Smooth muscle cell of the brain vasculature (primary cell): Measurements from ENCODE around the gene GAL3ST1.
"Not testable (repeated sequence)": the region's sequence is repeated elsewhere in the genome, so short reads cannot be mapped to it uniquely, and the experiment has no call there.

Source experiments
- DNase-seq: peaks from one replicate; pipeline ENCODE4 v3.0.0-alpha.2; 2012; ENCODE audit warnings: low read depth, low spot score

Gene GAL3ST1

DNA sequence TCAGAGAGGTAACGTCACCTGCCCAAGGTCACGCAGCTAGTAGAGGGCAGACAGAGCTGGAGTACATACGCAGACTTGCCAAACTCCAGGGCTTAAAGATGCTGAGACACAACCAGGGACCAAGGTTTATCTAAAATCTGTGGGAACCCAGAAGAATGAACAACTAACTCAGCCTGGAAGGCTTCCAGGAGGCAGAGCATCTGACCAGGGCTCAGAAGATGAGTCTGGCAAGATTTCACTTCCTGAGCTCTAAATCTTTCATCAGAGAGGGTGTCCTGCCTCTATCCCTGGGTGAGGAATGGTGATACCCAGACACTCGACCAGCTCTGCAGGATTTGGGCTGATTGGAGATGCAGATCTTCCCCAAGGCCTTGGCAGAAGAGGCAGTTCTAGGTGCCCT lies 9.1 kb downstream of the GAL3ST1 start:
- no peak for DNase-seq

DNA sequence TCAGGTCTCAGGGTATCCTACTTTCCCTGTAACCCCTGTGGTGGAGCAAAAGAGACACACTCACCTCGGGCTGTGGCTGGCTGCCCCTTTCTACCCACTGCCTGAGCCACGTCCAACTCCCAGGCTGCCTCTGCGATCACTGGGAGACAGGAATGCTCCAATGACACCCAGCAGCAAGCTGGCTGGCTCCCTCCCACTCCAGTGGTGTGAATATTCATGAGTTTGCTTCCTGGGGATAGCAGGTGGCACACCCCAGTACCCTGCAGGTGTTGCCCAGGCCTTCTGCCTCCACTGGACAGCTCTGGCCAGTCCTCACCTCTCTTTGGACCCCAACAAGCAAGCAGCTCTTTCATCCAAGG lies 9.7 kb downstream of the GAL3ST1 start:
- no peak for DNase-seq

DNA sequence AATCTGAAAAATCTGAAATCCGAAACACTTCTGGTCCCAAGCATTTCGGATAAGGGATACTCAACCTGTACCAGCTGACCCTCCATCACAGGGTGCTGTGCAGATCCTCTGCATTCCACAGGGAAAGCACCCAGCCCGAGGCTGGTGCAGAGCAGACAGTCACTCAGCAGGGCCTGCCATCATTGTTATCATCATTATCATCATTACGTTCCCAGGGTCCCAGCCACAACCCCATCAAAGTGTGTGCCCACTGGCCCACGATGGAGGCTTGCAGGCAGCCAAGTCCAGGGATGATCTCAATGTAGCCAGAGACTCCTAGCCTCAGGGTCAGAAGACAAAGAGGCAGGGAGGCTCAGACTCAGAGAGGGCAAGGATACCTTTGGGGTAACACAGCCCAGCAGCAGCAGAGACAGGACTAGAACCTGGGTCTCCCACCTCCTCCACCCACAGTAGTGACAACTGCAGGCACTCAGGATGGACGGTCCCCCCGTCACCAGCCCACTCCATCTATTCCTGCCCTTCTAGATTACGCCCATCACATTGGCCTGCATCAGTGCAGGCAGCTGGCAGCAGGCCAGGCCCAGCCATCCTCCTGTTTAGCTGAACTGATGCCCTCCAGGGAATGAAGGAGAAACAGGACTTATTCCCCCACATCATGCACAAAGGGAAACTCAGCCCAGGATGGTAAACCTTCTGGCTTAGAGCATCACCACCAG lies 10.3 kb downstream of the GAL3ST1 start:
- DNase-seq = no peak

DNA sequence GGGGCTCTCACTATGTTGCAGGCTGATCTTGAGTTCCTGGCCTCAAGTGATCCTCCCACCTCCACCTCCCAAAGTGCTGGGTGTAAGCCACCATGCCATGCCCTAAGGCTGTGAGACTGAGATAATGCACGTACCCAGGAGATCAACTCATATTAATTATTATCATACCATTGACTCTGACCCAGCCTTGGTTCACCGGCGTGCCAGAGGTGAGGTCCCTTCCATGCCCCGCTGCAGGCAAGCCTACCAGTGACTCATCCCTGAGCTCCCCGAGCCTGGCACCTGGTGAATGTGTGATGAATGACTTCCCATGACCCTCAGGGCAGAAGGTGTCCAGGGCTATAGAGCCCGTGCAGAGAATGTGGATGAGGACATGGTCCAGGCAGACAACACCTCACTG lies 12.1 kb downstream of the GAL3ST1 start:
- no peak for DNase-seq

DNA sequence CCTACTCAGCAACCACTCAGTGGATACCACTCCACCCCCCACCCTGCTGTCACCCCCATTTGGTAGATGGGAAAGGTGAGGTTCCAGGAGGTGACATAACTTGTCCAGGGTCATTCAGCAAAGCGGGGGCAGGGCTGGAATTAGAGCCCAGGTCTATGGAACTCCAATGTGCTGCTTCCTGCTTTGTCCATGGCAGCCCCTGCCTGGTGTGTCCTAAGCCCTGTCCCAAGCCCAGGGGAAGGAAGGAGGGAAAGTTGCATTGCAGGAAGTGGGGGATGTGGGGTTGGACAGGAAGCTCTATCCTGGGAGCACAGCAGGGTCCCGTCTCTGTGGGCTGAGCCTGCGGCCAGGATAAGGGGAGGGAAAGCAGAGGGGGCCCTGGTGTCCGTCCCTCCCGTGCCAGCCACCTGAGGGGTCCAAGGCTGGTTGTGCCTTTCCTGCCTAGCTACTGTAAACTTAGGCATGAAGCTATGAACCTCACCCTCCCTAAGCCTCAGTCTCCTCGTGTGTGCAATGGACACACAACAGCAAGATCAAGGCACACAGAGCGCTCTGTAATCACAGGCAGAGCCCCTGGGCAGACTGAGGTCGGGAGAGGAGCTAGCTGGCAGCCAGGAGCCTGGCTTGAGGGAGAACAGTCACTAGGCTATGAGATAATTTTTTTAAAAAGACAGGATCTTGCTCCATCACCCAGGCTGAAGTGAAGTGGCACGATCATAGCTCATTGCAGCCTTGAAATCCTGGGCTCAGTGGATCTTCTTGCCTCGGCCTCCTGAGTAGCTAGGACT lies 12.9 kb downstream of the GAL3ST1 start:
- DNase-seq = no peak

DNA sequence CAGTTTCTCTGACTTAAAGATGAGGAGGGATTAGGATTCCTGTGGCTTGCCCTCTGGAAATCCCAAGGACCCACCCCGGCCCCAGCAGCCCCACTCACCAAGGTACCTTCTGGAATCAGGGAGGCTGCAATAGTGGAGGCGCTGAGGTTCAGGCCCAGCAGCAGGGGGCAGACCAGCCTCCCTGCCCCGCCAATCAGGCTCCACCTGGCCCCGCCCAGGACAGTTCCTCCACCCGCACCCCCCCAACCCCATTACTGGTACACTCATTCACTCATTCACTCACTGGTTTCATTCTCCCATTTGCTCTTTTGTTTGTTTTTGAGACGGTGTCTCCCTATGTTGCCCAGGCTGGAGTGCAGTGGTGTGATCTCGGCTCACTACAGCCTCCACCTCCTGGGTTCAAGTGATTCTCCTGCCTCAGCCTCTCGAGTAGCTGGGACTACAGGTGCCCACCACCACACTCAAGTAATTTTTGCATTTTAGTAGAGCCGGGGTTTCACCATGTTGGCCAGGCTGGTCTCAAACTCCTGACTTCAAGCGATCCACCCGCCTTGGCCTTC lies 13.7 kb downstream of the GAL3ST1 start:
- not testable (repeated sequence) for DNase-seq

DNA sequence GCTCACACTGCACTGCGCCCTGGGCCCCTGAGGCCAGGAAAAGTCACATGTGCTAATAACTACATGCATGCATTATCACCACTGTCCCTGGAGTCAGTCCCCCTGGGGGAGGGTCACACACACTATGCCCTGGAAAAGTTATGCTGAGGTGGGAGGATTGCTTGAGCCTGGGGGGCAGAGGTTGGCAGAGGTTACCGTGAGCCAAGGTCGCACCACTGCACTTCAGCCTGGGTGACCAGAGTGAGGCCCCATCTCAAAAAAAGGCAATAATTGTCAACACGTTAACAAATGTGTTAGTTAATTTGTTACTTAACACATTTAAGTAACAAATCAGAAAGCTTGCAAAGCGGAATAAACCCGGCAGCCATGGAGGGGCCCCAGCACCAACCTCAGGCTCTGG lies 14.6 kb downstream of the GAL3ST1 start:
- no peak for DNase-seq

DNA sequence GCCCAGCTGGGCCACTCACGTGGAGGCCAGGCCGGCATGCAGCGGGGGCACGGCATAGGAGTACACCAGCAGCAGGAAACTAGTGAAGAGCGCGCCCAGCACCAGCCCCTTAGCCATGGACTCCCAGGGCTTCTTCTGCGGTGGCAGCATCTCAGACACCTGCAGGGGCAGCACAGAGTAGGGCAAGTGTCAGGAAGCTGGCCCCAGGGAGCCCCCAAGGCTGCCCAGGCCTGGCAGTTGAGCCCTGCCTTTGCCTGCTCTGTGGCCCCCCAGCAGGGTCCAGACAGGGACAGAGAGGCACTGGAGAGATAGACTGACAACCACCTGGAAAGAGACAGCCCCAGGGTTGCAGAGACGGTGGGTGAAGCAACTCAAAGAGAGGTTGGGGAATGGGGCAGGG lies 17.2 kb downstream of the GAL3ST1 start:
- no peak for DNase-seq

DNA sequence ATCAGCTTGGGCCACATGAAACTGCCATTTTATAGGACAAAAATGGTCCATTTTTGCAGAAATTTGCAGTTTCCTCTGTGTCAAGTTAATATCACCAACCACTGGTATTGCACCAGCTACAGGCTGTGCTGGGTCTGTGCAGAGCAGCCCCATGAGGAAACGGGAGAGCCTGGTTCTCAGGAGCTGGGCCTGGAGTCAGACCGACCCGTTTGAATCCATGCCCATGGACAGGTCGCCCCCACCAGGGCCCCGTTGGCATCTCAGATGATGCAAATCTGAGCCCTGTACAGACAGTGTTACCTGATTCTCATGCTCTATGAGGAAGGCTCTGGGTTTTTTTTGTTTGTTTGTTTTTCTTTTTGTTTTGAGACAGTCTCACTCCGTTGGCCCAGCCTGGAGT lies 18.1 kb downstream of the GAL3ST1 start:
- DNase-seq = no peak

DNA sequence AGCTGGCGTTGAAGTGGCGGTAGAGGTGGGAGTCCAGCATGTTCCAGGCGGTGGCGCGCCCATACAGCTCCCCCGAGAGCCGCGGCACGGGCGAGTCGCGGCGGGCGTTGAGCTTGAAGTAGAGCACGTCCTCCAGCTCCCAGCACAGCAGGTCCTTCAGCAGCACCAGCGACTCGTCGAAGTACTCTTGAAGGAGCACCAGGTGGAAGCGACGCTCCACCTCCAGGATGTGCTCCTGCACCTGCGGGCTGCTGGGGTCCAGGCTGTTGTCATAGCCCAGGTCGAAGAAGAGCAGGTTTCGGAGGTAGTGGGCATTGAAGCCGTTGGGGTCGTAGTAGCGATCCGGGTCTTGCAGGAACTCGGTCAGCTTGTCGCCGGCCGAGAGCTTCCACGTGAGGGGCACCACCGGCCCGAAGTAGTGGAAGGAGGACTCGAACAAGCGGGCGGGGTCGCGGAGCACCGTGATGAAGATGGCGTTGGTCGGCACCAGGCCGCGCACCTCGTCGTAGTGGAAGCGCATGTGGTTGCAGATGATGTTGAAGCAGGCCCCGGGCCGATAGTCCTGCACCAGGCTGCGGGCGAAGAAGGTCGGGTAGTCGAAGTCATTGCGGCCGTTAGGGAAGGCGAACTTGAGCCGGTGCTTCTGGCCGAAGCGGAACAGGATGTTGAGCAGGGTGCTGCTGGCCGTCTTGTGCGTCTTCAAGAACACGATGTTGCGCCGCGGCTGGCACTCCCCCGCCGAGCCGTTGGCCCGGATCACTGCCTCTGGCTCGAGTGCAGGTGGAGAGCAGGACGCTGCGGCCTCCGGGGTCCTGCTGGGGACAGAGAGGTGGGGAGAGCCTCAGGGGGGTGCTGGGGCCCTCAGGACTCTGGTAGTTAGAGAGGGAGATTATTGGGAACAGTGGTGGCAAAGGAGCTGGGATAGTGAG lies 18.9 kb downstream of the GAL3ST1 start:
- no peak for DNase-seq

DNA sequence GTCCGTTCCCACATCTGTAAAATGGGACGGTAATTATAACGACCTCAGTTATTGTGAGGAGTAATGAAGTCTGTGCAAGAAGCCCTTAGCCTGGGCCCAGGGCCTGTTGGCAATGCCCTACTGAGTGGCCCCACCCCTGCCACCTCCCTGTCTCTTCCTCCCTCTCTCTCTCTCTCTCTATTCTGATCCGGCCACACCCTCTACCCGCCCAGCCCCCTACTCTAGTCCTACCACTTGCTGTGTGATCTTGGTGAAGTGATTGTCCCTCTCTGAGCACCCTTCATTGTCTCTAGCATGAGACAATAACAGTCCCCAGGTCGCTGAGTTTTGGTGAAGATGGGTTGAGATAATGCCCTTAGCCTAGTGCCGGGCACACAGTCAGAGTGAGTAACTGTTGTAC lies 20.5 kb downstream of the GAL3ST1 start:
- DNase-seq = no peak

DNA sequence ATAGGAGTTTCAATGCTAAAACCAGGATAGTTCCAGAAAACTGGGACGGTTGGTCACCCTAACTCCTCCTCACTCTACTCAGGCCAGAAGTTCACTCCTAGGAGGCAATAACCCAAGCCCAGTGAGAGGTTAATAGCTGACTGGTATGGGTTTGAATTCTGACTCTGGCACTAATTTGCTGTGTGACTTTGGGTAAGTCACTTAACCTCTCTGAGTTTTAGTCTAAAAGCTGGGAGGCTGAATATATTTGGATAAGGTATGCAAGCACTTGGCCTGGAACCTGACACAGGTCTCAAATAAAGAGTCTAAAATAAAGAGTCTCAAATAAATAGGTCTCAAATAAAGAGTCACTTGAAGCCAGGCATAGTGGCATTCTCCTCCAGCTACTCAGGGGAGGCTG lies 21.7 kb downstream of the GAL3ST1 start:
- no peak for DNase-seq

DNA sequence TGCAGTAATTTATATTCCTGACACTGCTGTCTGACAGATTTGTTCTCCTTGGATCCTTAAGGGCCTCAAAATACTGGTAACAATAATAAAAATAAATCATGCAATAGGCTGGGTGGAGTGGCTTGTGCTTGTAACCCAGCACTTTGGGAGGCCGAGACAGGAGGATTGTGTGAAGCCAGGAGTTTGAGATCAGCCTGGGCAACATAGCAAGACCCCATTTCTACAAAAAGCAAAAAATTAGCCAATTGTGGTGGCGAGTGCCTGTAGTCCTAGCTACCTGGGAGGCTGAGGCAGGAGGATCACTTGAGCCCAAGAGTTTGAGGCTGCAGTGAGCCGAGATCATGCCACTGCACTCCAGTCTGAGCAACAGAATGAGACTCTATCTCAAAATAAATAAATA lies 22.7 kb downstream of the GAL3ST1 start:
- not testable (repeated sequence) for DNase-seq

DNA sequence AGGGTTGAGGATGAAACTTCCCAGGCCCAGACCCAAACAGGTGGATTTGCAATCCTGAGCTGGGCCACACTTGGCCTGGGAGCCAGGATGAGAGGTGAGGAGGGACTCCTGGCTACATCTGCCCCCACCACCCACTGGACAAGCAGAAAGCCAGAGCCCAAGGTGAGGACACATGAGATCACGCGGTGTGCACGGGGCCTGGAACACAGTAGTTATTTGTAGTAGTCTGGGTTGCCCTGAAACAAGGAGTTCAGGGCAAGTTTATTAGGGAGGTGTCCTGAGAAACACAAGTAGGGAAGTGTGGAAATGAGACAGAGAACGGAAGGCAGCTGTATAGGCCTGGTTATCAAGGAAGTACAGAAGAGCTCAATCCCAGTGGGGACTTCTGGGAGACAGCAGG lies 27.3 kb downstream of the GAL3ST1 start:
- DNase-seq = no peak

DNA sequence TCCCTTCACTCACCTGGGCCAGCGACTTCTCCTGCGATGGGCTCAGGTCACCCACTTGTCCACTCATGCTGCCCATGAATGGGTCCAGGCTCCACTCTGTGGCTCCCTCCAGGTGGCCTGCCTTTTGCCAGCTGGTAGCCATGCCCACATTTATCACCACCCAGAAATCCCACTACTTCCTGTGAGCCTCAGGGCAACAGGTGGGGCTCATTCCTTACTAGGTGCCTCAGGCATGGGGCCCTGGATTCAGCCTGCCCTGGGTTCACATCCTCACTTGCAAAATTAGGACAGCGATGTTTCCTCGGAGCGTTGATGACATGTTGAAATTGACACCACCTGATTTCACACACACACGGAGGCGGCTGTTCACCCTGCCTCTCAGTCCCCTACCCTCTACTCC lies 27.8 kb downstream of the GAL3ST1 start, which contains the start of gene SEC14L6:
SEC14L6 (minus strand) TSS at position 126 of the 400 bp plus-strand sequence; CDS start at position 67, 59 bp downstream.
- no peak for DNase-seq

DNA sequence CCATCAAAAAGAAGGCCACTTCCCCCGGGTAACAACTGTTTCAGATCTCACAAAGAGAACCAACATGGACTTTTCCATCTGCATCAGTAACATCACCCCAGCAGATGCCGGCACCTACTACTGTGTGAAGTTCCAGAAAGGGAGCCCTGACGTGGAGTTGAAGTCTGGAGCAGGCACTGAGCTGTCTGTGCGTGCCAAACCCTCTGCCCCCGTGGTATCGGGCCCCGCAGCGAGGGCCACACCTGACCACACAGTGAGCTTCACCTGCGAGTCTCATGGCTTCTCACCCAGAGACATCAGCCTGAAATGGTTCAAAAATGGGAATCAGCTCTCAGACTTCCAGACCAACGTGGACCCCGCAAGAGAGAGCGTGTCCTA lies 31.7 kb downstream of the GAL3ST1 start:
- DNase-seq = no peak

DNA sequence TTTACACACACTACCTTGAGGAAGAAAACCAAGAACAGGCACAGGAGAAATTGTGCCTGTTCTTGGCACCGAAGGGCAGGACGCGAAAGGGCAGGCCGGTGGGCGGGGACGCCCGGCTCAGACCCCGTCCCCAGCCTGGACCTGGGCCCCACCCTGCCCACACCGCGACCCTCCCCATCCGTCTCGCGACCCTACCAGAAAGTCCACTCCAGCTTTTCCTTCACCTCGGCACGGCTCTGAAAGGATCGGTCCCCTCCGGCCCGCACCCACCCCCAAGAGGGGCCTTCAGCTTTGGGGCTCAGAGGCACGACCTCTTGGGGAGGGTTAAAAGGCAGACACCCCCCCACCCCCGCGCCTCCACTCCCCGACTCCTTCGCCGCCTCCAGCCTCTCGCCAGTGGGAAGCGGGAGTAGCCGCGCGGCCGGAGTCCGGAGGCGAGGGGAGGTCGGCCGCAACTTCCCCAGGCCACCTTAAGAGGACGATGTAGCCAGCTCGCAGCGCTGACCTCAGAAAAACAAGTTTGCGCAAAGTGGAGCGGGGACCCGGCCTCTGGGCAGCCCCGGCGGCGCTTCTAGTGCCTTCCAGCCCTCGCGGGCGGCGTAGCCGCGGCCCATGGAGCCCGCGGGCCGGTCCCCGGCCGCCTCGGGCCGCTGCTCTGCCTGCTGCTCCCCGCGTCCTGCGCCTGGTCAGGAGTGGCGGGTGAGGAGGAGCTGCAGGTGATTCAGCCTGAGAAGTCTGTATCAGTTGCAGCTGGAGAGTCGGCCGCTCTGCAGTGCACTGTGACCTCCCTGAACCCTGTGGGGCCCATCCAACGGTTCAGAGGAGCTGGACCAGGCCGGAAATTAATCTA lies 32.3 kb downstream of the GAL3ST1 start:
- no peak for DNase-seq

DNA sequence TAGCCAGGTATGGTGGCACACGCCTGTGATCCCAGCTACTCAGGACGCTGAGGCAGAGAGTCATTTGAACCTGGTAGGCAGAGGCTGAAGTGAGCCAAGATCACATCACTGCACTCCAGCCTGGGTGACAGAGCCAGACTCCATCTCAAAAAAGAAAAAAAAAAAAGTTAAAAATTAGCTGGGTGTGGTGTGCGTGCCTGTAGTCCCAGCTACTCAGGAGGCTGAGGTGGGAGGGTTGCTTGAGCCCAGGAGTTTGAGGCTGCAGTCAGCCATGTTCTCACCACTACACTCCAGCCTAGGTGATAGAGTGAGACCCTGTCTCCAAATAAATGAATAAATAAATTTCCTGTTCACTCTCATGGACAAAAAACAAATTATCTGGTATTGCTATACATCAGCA lies 33.0 kb downstream of the GAL3ST1 start:
- DNase-seq = not testable (repeated sequence)

DNA sequence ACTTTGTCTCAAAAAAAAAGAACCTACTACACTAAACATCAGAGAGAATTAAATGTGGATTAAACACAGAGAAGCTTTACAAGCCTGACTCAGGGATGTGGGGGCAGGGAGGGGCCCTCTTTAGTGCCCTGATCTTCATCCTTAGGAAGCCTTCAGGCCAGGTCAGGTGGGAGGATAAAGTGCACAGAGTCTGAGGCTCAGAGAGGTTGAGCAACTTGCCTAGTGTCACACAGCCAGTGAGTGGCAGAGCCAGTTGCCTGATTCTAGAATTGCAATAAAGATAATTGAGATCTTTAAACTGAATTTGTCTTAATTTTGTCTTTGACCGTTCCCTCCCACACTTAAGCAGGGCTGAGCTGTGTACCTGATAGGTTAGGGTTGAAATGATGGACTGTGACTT lies 35.1 kb downstream of the GAL3ST1 start:
- no peak for DNase-seq

DNA sequence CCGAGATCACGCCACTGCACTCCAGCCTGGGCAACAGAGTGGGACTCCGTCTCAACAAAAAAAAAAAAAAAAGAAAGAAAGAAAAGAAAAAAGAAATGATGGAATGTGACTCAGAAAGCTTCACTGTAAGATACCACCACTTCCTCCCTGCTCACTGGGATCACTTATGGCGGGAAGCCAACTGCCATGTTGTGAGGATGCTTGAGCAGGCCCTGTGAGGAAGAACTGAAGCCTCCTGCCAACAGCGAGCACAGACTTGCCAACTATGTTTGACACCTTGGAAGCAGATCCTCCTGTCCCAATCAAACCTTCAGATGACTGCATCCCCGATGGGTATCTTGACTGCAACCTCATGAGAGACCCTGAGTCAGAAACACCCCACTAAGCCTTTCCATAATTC lies 36.2 kb downstream of the GAL3ST1 start:
- DNase-seq = no peak
